GM18858 (cell line): ENCODE data around the gene LIN37.

Experiments
- ATAC-seq: cut with Tn5 transposase; IDR thresholded peaks from one replicate; pipeline ENCODE4 v1.9.1; 2021; ENCODE audit not compliant: unreplicated experiment

LIN37 gene

GRCh38 chr19:35734273-35734672 is 14.1 kb upstream of the LIN37 start:
- no peak for ATAC-seq

DNA sequence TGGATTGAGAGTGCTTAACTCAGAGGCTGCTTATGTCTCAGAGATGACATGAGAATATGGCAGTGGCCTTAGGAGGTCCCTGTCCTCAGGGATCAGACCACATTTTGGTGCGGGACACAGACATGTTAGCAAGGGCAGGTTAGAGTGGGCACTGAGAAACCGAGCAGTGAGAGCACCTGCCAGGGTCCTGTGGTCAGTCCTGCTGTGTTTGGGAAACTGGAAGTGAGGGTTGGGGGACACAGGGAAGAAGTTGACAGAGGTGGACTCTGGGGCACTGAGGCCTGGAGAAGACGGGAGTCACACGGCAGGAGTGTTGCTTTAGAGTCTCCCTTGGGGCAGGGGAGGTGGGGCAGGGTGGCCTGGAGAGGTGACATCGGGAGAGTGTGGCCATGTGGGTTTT is 13.5 kb upstream of the LIN37 start:
- no peak for ATAC-seq

DNA sequence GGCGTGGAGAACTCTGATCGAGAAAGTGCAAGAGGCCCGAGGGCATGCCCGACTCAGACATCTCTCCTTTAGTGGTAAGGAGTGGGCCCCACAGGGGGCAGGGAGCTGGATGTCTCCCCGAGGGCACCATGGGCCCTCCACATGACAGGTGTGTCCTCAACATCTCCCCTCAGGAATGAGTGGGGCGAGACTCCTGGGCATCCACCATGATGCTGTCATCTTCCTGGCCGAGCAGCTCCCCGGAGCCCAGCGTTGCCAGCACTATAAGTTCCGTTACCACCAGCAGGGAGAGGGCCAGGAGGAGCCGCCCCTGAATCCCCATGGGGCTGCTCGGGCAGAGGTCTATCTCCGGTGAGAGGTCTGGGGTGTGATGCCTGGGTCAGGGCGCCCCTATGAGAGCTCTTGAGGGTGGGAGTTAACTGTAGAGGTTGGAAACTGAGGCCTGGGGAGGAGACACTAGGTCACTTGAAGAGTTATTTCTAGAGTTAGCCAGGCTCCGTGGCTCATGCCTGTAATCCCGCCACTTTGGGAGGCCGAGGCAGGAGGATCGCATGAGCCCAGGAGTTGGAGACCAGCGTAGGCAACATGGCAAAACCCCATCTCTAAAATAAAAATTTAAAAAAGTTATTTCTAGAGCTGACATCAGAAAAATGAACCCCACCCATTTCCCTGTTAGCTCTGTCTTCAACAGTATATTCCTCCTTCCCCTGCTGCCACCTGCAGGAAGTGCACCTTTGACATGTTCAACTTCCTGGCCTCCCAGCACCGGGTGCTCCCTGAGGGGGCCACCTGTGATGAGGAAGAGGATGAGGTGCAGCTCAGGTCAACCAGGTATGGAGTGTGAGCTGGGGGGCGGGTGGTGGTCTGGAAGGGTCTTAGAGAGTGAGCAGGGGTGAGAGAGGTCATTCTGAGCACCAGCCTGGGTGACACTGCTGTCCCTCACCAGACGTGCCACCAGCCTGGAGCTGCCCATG is 11.2 kb upstream of the LIN37 start:
- ATAC-seq, result no peak

DNA sequence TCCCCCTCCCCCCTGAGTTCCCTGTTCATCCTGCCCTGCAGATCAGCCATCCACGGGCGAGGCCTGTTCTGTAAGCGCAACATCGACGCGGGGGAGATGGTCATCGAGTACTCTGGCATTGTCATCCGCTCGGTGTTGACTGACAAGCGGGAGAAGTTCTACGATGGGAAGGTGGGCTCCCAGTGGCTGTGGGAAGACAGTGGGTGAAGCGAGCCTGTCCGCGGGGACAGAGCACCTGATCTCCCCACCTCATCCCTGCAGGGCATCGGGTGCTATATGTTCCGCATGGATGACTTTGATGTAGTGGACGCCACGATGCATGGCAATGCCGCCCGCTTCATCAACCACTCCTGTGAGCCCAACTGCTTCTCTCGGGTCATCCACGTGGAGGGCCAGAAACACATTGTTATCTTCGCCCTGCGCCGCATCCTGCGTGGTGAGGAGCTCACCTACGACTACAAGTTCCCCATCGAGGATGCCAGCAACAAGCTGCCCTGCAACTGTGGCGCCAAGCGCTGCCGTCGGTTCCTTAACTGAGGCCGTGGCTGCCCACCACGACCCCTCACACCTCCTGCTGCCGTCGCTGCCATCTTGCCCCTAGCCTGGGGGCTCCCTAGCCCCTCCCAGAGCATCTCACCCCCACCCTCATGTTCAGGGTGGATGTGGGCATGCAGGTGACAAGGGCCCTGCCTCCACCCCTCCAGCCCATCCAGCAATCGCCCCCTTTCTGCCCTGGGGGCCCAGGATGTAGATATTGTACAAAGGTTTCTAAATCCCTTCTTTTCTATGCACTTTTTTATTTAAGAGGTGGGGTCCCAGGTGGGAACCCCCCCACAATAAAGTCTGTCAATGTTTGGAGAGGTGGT is 10.1 kb upstream of the LIN37 start:
- no peak for ATAC-seq

DNA sequence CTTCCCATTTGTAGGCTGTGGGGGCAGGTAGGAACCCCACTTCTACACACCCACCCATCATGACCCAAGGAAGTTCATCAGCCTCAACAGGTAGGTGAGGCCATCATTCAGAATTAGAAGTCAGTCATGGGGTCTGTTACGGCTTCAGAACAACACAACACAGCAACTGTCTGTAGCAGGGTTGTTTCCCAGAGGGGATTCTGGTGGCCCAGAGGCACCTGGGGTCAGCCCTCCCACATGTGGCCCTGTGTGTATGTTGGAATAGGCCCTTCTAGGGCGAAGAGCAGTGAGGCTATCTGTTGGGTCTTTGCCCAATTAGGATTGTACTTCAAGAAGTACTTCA is 9.5 kb upstream of the LIN37 start:
- ATAC-seq, result no peak

- no peak for ATAC-seq
Observed at GRCh38 chr19:35739275-35740107, 8.9 kb upstream of the LIN37 start.

GRCh38 chr19:35740108-35740422 is 8.3 kb upstream of the LIN37 start:
- ATAC-seq, result peak; percentile 14

- ATAC-seq, result peak; percentile 29
Observed at GRCh38 chr19:35740423-35741202, 7.8 kb upstream of the LIN37 start.

DNA sequence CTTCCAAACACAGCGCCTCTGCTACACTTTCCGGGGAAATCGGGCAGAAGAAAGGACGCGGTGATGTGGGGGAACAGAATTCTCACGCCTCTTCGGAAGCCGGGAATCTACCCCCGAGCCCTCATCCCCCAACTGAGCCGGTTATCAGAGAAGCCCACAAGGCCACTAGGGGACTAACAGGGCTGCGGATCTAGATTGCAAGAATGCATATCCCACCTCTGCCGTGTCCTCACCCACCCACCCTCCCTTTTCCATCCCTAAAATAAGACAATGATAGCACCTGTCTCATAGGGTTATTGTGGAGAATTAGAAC is 7.2 kb upstream of the LIN37 start:
- ATAC-seq, result no peak

DNA sequence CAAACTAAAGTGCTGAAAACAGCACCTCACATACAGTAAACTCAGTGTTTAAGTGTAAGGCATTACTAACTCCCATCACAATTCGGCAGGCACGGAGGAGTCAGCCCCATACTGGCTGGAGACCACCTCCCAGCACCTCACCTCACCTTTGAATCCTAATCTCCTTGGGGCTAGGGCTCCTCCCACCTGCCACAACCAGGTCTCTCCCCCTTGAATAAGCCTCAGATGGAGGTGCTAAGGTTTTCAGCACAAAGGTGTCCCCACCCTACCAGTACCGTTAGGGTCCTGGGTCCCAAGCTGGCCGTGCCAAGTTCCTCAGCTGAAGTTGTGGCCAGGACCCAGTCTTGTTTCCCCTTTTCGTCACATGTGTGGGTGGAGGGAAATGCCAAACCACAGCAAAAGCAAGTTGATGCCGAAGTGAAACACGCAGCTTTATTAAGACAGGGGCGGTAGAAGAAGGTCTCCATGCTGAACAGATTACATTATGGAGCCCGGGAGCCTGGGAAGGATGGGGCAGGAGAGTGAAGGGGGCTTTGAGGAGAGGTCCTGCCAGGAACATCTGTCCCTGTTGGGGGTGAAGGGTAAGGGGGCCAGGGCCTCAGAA is 6.2 kb upstream of the LIN37 start, which contains the start of gene IGFLR1:
IGFLR1 (minus strand) TSS at position 332 of the 604 bp plus-strand sequence. CDS start 1,272 bp downstream, outside the sequence.
- no peak for ATAC-seq

DNA sequence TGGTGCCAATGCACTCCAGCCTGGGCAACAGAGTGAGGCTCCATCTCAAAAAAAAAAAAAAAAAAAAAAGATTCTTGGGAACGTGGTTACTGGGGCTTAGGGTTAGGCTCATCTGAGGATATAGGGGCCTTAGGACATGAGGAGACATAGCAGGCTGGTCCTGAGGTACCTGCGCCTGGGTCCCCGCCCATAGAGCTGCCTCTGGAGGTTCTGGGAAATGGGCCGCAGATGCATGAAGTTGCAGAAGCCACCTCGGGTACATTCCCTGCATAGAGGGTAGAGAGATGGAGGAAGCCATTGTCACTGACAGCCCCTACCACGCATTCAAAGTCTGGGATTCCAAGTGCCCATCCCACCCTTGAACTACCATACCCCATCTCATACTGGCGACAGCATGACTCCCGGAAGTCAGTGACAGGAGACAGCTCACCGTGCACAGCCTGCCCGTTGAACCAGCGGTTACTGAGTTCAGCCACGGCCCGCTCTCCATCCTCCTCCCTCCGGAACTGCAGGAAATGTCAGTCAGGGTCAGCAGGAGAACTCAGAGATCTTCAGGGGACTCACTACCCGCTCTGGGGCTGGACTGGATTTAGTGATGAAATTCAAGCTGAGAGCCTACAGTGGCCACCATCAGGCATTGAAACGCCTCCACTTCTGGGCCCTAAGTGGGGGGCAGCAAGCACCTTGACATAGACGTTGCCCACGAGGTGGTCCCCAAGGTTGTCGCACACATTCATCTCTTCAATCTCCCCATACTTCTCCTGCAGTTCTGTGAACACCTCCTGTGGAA is 4.5 kb upstream of the LIN37 start:
- ATAC-seq, result no peak

GRCh38 chr19:35744430-35745327 is 3.7 kb upstream of the LIN37 start:
- ATAC-seq, result no peak

DNA sequence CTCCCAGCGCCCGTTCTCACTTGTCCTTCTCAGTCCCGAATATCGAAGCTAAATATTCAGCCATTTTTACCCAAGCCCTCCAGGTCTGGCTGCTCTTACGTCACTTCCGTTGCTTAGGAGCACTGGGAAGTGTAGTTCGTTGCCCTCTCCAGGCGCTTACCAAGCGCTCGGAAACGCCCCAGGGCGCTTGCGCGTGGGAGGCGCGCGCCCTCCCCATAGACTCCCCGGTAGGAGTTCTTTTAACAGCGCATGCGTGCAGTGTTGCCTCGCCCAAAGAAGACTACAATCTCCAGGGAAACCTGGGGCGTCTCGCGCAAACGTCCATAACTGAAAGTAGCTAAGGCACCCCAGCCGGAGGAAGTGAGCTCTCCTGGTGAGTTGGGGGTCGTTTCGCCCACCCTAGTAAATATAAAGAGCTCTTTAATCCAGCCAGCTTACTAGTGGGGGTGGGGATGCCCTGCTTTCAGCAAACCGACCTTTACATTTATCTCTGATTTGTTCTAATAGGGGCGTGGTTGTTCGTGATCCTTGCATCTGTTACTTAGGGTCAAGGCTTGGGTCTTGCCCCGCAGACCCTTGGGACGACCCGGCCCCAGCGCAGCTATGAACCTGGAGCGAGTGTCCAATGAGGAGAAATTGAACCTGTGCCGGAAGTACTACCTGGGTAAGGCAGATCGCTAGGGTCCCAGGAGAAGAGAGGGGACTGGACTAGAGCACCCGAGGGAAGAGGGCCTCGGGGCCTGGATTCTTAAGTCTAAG is 2.9 kb upstream of the LIN37 start, which contains the start of the genes PSENEN and U2AF1L4:
PSENEN (plus strand) TSS at position 324 of the 759 bp plus-strand sequence; CDS start at position 604, 280 bp downstream.
U2AF1L4 (minus strand) TSS at position 91 of the 759 bp plus-strand sequence; CDS start at position 64, 27 bp downstream.
- peak; percentile 38 for ATAC-seq

- ATAC-seq, result no peak
Observed at GRCh38 chr19:35746087-35746462, 2.3 kb upstream of the LIN37 start.

DNA sequence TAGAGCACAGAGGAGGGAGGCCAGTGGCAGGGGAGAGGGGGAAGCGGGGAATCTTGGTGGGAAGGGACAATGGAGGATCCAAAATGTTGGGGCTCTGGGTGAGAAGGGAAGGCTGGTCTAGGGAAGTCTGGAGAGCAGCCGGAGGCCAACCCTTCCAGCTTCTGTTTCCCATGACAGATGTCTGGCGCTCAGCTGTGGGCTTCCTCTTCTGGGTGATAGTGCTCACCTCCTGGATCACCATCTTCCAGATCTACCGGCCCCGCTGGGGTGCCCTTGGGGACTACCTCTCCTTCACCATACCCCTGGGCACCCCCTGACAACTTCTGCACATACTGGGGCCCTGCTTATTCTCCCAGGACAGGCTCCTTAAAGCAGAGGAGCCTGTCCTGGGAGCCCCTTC is 1.8 kb upstream of the LIN37 start:
- ATAC-seq, result no peak

- ATAC-seq, result no peak
Observed at GRCh38 chr19:35750167-35750566, 1.8 kb downstream of the LIN37 start.
